NB4 (cell line): ENCODE data around the gene KPNA3.

Source experiments
- DNase-seq: peaks from one replicate; pipeline ENCODE4 v3.0.0; 2010; ENCODE audit warnings: low read depth
- H3K4me3 ChIP-seq: one replicate; pipeline ENCODE4 v1.5.1; 2011; ENCODE audit warnings: mild to moderate bottlenecking, low read depth, low read length, moderate library complexity
- CTCF ChIP-seq: IDR thresholded peaks from one replicate; pipeline ENCODE4 v1.5.1; 2012; ENCODE audit warnings: low read depth, low read length
- MYC ChIP-seq: IDR thresholded peaks from 2 replicates; pipeline ENCODE4 v1.6.1; 2011; ENCODE audit warnings: low read depth, low read length
- POLR2A ChIP-seq: IDR thresholded peaks from 2 replicates; pipeline ENCODE4 v1.6.1; 2011; ENCODE audit warnings: mild to moderate bottlenecking; ENCODE audit not compliant: insufficient read length; ENCODE audit errors: extremely low read depth
- TF ChIP-seq, protein P1 (sequence below): IDR thresholded peaks from 2 replicates; pipeline ENCODE4 v1.6.1; 2011; ENCODE audit warnings: low read depth, low read length

KPNA3 gene

DNA sequence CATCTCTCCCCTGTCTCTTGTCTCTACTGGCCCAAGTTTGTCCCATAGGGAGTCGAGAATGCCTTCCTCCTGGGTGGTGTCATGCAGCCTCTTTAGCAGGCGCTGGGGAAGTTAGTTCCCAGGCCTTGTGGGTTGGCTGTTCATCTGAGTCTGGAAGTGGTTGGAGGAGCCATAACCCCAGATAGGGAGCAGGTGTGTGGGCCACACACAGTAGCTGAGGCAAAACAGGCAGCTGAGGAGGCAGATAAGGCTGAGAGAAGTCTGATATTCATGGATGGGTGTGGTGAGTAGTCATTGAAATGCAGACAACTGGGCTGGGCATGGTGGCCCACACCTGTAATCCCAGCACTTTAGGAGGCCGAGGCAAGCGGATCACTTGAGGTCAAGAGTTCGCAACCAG lies 40.9 kb upstream of the KPNA3 start:
- TF ChIP-seq POLR2A (no peak), CTCF (no peak), MYC (no peak)
- TF ChIP-seq, protein P1, sequence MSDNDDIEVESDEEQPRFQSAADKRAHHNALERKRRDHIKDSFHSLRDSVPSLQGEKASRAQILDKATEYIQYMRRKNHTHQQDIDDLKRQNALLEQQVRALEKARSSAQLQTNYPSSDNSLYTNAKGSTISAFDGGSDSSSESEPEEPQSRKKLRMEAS: no peak
- DNase-seq: no peak
- H3K4me3 ChIP-seq: no peak overlapping the region

DNA sequence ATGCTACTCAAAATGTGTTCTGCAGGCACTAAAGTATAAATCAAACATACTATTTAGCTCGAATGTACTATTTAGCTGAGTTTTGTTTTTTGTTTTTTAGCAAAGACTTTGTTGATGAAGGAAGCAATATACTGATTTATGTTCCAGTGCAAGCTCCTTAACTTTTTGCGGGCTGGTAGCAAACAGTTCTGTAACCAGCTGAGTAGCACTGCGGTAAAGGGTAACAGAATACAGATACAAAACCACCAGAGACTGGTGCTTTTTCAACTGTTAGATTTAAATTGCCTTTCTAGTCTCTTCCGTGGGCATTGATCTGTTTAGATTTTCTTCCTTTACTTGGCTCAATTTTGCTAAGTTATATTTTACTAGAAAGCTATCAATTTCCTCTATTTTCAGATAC lies 39.0 kb upstream of the KPNA3 start:
- TF ChIP-seq POLR2A (no peak), CTCF (no peak), MYC (no peak)
- TF ChIP-seq, protein P1: no peak
- no peak for DNase-seq
- H3K4me3 ChIP-seq: no peak overlapping the region

DNA sequence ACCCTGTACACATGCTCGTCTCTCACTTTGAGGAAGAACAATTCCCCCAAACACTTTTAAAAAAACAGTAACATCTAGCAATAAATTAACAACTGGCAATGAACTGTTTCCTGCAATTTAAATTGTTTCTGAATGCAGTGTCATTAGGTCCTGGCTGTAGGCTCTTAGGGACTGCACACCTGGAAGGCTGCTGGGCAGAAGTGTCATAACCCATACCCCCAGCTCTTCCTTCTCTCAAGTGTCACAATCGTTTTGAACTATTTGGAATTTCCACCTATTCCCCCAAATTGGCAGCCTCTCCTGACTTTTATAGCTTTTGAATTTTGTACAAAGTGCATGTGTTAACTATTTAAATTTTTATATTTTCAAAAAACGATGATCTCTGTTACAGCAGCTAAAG lies 38.2 kb upstream of the KPNA3 start:
- no peak overlapping the region for H3K4me3 ChIP-seq
- no peak for TF ChIP-seq POLR2A
- TF ChIP-seq, protein P1: no peak
- no peak for TF ChIP-seq MYC
- TF ChIP-seq CTCF: no peak
- DNase-seq: no peak

GRCh38 chr13:49829715-49830114 lies 37.2 kb upstream of the KPNA3 start:
- DNase-seq: no peak
- no peak overlapping the region for H3K4me3 ChIP-seq
- TF ChIP-seq, protein P1: no peak
- no peak for TF ChIP-seq POLR2A
- no peak for TF ChIP-seq CTCF
- no peak for TF ChIP-seq MYC

DNA sequence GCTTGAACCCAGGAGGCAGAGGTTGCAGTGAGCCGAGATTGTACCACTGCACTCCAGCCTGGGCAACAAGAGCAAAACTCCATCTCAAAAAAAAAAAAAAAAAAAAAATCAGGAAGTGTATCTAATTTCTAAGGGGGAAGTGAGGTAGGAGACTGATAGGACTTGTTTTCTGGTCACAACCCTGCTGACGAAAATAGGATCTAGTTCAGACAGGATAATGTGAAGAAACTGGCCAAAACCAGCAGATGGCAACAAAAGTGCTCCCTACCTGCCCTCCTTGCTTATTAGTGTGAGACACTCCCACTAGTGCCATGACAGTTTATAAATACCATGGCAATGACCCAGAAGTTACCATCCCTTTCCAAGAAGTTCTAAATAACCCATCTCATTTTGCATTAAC lies 36.0 kb upstream of the KPNA3 start:
- peak; percentile 36 for DNase-seq
- no peak for TF ChIP-seq CTCF
- TF ChIP-seq, protein P1: no peak
- no peak for TF ChIP-seq POLR2A
- no peak for TF ChIP-seq MYC
- H3K4me3 ChIP-seq: no peak overlapping the region

- TF ChIP-seq CTCF (no peak), MYC (no peak), POLR2A (no peak)
- TF ChIP-seq, protein P1: no peak
- H3K4me3 ChIP-seq: no peak overlapping the region
- DNase-seq: no peak
These were observed 35.4 kb upstream of the KPNA3 start for GRCh38 chr13:49827891-49828290.
